HTERT RPE-1 (cell line): ENCODE measurements around the gene HMGXB3.
"Not testable (repeated sequence)": the region's sequence is repeated elsewhere in the genome, so short reads cannot be mapped to it uniquely, and the experiment has no call there.

ENCODE experiments used
- in situ Hi-C: fragments of 300-500 bp; cut with MboI; formaldehyde crosslinking; loops from 4 replicates; pipeline ENCODE4 v1.14.3; 2020; ENCODE audit warnings: low sequenced_read_pairs

The HMGXB3 gene

DNA sequence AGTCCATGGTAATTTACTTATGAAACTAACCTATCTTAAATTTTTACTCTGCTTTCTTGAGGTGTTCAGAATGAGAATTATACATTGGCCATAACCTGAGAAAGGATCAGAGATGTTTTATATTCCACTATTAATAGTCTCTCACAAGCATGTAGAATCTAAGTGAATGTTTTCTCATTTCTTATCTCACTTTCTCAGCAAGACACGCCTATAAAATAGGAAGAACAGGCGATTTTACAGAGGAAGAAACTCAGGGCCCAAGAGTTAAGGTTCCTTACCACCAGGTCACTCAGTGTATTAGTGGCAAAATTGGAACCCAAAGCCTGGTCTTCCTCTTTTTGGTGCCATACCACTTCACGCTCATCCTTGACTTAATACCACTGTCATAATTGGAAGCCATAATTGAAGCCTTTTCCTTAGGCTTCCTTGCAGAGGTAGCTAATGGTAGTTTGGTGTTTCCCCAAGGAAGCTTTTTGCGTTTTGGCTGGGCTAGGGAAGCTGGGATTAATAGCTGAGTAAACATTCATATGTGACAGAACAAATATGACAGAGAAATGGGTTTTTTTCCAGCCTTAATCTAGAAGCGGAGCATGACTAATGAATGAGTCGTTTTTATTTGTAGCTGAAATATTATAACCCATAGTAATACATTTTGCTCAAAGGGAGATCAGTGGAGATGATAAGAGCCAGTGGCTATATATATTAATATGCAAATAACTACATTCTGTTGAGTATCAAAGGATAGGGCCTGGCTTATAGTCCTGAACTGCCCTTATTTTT lies 16.9 kb downstream of the HMGXB3 start:
- in situ Hi-C loops: no loop called here

DNA sequence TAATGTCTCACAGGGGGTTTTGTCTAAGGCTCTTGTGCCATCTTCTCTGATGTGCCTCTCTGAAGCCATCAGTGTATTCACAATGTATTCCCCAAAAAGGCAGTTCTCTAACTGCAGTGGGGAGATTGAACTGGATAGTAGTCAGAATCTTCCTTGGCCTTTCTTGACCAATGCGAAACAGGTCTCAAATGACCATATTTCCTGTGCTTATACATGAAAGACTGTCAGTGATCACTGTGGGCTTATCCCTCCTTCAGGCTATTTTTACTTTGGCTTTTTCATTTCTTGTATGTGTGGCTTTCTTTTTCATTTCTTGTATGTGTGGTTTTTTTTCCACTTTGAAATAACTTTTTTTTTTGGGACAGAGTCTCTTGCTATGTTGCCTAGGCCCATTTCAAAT lies 19.7 kb downstream of the HMGXB3 start:
- in situ Hi-C loops: no loop called here

- in situ Hi-C loops: no loop called here
Observed at GRCh38 chr5:150021491-150022157, 21.1 kb downstream of the HMGXB3 start.

DNA sequence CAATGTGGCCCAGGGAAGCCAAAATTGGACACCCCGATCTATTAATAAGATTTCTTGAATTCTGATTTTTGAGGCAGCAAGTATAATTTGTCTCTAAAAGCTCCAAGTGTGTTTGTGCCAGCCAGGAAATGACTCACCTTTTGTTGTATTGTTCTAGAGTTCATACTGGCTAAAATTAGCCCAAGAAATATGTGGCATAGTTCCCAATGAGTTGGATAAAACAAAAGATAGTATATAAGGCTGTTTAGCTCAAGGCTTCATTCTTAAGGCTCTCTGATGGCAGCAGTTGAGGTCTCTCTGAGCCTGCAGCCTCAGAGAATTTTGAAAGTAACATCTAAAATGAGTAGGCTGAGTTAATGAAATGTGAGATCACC lies 21.6 kb downstream of the HMGXB3 start:
- in situ Hi-C loops: no loop called here

GRCh38 chr5:150022681-150023080 lies 22.1 kb downstream of the HMGXB3 start:
- in situ Hi-C loops: no loop called here

DNA sequence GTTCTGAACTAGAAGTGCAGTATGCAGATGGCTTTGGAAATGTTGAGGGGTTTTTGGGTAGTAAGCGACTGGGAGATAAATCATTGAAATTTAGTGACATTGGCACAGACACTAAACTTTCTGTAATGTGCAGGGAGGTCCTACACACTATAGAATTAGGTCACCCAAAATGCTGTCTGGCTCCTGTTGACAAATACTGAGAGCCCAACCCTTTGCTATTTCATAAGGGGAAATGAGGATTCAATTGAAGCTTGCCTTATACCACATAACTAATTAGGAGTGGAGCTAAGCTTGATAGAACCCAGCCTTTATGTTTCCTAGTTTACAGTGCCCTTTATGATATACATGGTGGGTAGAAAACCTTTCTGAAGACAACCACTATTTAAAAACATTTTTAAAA lies 22.6 kb downstream of the HMGXB3 start:
- in situ Hi-C loops: no loop called here

DNA sequence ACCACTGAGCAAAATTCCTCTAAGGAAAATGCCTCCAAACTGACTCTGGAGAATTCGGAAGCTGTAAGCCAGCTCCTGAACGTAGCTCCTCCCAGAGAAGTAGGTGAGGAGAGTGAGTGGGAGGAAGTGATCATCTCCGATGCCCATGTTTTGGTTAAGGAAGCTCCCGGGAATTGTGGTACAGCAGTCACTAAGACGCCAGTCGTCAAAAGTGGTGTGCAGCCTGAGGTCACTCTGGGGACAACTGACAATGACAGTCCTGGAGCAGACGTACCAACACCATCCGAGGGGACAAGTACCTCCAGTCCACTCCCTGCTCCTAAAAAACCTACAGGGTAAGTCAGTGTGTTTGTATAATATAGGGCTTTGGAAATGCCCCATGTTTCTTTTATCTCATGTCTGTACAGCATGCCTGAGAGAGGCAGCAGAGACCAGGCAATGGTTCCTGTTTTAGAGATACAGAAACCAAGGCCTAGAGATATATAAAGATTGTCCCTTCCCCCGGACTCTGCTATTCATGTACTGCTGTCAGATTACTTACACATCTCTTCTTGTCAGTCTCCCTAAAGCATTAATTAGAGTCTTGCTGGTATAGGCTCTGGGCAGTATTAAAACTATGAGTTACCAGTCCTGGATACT lies 23.9 kb downstream of the HMGXB3 start:
- in situ Hi-C loops: no loop called here

DNA sequence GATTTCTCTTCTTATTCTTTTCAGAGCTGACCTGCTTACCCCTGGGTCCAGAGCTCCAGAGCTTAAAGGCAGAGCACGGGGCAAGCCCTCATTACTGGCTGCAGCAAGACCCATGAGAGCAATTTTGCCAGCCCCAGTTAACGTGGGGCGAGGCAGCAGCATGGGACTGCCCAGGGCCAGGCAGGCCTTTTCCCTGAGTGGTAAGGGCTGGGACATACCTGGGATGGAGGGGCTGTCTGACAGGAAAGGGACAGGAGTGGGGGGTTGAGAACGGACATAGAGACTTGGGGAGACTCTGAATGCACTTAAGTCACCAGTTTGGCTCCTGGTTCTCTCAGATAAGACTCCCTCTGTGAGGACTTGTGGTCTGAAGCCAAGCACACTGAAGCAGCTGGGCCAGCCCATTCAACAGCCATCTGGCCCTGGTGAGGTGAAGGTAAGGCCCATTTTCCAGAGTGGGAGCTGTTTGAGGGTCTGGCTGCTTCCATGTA lies 26.2 kb downstream of the HMGXB3 start:
- in situ Hi-C loops: no loop called here

GRCh38 chr5:150028047-150028446 lies 27.5 kb downstream of the HMGXB3 start:
- in situ Hi-C loops: not testable (repeated sequence)

DNA sequence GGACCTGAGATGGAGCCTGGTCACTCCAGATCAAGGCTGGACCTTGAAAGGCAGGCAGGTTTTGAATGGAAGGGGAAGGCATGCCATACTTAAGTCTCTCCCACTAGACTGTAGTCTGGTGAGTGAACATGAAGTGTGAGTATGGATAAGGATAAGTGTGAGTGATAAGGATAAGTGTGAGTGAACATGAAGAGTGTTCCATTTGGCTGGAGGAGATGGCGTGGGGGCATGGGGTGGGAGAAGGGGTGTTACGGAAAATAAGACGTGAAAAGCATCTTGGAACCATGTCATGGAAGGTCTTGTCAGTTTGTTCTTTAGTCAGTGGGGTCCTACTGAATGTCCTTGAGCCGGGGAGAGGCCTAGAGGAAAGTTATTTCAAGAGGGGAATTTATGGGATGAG lies 32.8 kb downstream of the HMGXB3 start:
- in situ Hi-C loops: no loop called here

GRCh38 chr5:150034662-150035061 lies 34.1 kb downstream of the HMGXB3 start:
- in situ Hi-C loops: no loop called here

GRCh38 chr5:150035139-150035895 lies 34.8 kb downstream of the HMGXB3 start:
- in situ Hi-C loops: no loop called here

GRCh38 chr5:150036513-150036912 lies 36.0 kb downstream of the HMGXB3 start:
- in situ Hi-C loops: no loop called here

DNA sequence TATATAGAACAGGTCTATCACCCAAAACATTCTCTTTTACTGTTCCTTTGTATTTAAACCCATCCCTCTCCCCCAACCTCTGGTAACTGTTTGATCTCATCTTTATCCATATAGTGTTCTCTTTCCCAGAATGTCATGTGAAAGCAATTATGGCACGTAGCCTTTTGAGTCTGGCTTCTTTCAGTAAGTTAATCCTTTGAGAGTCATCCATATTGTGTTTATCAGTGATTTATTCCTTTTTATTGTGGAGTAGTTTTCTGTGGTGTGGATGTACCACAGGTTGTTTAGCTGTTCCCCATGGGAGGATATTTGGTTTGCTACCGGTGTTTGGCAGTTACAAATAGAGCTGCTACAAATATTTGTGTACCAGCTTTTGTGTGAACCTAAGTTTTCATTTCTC lies 38.0 kb downstream of the HMGXB3 start:
- in situ Hi-C loops: no loop called here

DNA sequence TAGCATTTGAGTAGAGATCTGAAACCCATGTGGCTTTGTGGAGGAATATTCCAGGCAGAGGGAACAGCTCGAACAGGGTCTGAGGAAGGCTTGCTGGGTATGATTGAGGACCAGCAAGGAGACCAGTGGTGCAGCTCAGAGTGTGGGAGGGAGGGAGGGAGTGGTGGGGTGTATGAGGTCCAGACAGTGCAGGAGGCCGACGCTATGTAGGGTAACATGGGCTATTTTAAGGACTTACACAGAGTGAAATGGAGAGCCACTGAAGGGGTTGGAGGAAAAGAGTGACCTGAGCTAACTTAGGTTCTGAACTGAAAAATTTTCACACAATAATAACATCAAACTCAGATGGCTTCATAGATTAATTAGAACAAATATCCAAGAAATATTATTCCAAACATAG lies 41.9 kb downstream of the HMGXB3 start:
- in situ Hi-C loops: no loop called here

- in situ Hi-C loops: no loop called here
Observed at GRCh38 chr5:150043657-150044328, 43.3 kb downstream of the HMGXB3 start.

GRCh38 chr5:150044329-150044681 lies 43.8 kb downstream of the HMGXB3 start:
- in situ Hi-C loops: no loop called here

DNA sequence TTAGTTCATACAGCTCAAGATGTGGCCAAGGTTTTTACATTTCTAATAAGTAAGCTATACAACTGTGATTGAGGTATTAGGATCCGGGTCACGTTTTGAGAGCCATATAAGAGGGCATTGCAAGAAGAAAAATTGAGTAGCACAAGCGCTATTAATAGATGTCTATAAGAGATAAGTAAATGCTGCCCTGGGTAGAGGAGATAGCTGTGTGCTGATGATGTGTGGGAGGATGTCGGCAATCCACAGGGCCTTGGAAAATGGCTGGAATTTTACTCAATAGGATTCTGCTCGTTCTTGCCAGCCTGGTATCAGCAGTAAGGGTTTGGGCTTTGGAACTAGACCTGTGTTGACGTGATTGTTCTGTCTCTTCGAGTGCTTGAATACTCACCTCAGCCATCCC lies 44.2 kb downstream of the HMGXB3 start:
- in situ Hi-C loops: no loop called here

GRCh38 chr5:150045549-150045948 lies 45.0 kb downstream of the HMGXB3 start:
- in situ Hi-C loops: no loop called here

- in situ Hi-C loops: no loop called here
Observed at GRCh38 chr5:150046031-150046430, 45.5 kb downstream of the HMGXB3 start.
